ENCODE measurements around the gene CTDP1.

GRCh38 chr18:79678665-79679551 is 695 bp upstream of the CTDP1 start:
- TF ChIP-seq EZH2 (optimal IDR thresholded peaks at IDR 0.05; ENCODE audit: low read depth, low read length) (no peak), CTCF (IDR thresholded peaks at IDR 0.05; ENCODE audit: low read length) (no peak)

All from MM.1S (cell line).